ENCODE results near the gene LDLRAD2. TPM values are rescaled to one million over a fixed set of nuclear protein-coding genes. Genes with fewer than 3 reads are reported as not detected.
"Not testable (repeated sequence)": the region's sequence is repeated elsewhere in the genome, so short reads cannot be mapped to it uniquely, and the experiment has no call there.

Gene LDLRAD2
- total RNA-seq, 1 experiment from 2014 or later = not detected

- H3K27me3 Mint-ChIP-seq (ENCODE audit: insufficient read depth, unreplicated experiment) = no peaks in the 10 kb centered on the region
- BruUV-seq (replicated peaks) = no TSS peak
- no peaks in the 10 kb centered on the region for H3K4me1 Mint-ChIP-seq (ENCODE audit: insufficient read depth, unreplicated experiment)
- H3K27ac Mint-ChIP-seq (ENCODE audit: low read depth, unreplicated experiment) = no peak overlapping the region
- intact Hi-C loops (cut with micrococcal nuclease) = no loop called here
- ChIA-PET CTCF (interaction anchor here (0.6 kb wide), 1 partner anchor 31 kb away, joined by 4 read pairs; no protein-coding TSS in a partner anchor), POLR2A (no interaction called here)
- H3K4me3 Mint-ChIP-seq (ENCODE audit: unreplicated experiment) = no peak overlapping the region
- no peaks in the 10 kb centered on the region for H3K9me3 Mint-ChIP-seq (ENCODE audit: unreplicated experiment)
- no peak for DNase-seq (ENCODE audit: unreplicated experiment)
- H3K36me3 Mint-ChIP-seq (ENCODE audit: insufficient read depth, unreplicated experiment) = peaks cover 23% of the 10 kb centered on the region
- TF ChIP-seq CTCF (IDR thresholded peaks at IDR 0.05; ENCODE audit: unreplicated experiment) = no peak
Measured at GRCh38 chr1:21823980-21824702, 12.1 kb downstream of the LDLRAD2 start.

GRCh38 chr1:21824926-21825325 is 12.9 kb downstream of the LDLRAD2 start:
- CTCF ChIA-PET = no interaction called here
- Mint-ChIP-seq H3K4me1 (ENCODE audit: insufficient read depth, unreplicated experiment) (no peaks in the 10 kb centered on the region), H3K27me3 (ENCODE audit: insufficient read depth, unreplicated experiment) (no peaks in the 10 kb centered on the region), H3K27ac (ENCODE audit: low read depth, unreplicated experiment) (no peak overlapping the region), H3K9me3 (ENCODE audit: unreplicated experiment) (no peaks in the 10 kb centered on the region), H3K36me3 (ENCODE audit: insufficient read depth, unreplicated experiment) (peaks cover 25% of the 10 kb centered on the region), H3K4me3 (ENCODE audit: unreplicated experiment) (no peak overlapping the region)
- BruUV-seq (replicated peaks) = no TSS peak
- DNase-seq (ENCODE audit: unreplicated experiment) = no peak
- intact Hi-C loops (cut with micrococcal nuclease) = no loop called here
- POLR2A ChIA-PET = no interaction called here
- no peak for TF ChIP-seq CTCF (IDR thresholded peaks at IDR 0.05; ENCODE audit: unreplicated experiment)

- H3K36me3 Mint-ChIP-seq (ENCODE audit: insufficient read depth, unreplicated experiment) = peaks cover 29% of the 10 kb centered on the region
- CTCF ChIA-PET = no interaction called here
- no peak for TF ChIP-seq CTCF (IDR thresholded peaks at IDR 0.05; ENCODE audit: unreplicated experiment)
- H3K9me3 Mint-ChIP-seq (ENCODE audit: unreplicated experiment) = no peaks in the 10 kb centered on the region
- no peak for DNase-seq (ENCODE audit: unreplicated experiment)
- POLR2A ChIA-PET = no interaction called here
- no peak overlapping the region for H3K4me3 Mint-ChIP-seq (ENCODE audit: unreplicated experiment)
- H3K27me3 Mint-ChIP-seq (ENCODE audit: insufficient read depth, unreplicated experiment) = no peaks in the 10 kb centered on the region
- BruUV-seq (replicated peaks) = no TSS peak
- no peak overlapping the region for H3K27ac Mint-ChIP-seq (ENCODE audit: low read depth, unreplicated experiment)
- intact Hi-C loops (cut with micrococcal nuclease) = no loop called here
- H3K4me1 Mint-ChIP-seq (ENCODE audit: insufficient read depth, unreplicated experiment) = no peaks in the 10 kb centered on the region
Measured at GRCh38 chr1:21825393-21825792, 13.3 kb downstream of the LDLRAD2 start.

- H3K4me1 Mint-ChIP-seq (ENCODE audit: insufficient read depth, unreplicated experiment); H3K9me3 Mint-ChIP-seq (ENCODE audit: unreplicated experiment); intact Hi-C loops (cut with micrococcal nuclease); BruUV-seq (replicated peaks); H3K27ac Mint-ChIP-seq (ENCODE audit: low read depth, unreplicated experiment); DNase-seq (ENCODE audit: unreplicated experiment); H3K27me3 Mint-ChIP-seq (ENCODE audit: insufficient read depth, unreplicated experiment); H3K4me3 Mint-ChIP-seq (ENCODE audit: unreplicated experiment): not testable (repeated sequence)
- ChIA-PET CTCF (interaction anchor here (1.1 kb wide), 1 partner anchor 8 kb away, joined by 3 read pairs; no protein-coding TSS in a partner anchor), POLR2A (interaction anchor here (0.7 kb wide), 1 partner anchor 18 kb away, joined by 3 read pairs; no protein-coding TSS in a partner anchor)
- peaks cover 38% of the 10 kb centered on the region for H3K36me3 Mint-ChIP-seq (ENCODE audit: insufficient read depth, unreplicated experiment)
Measured at GRCh38 chr1:21826694-21827093, 14.6 kb downstream of the LDLRAD2 start.
